ENCODE results near the gene SORCS2. TPM values are rescaled to one million over a fixed set of nuclear protein-coding genes. Genes with fewer than 3 reads are reported as not detected.
A peak's percentile ranks its signal among the peaks of the same experiment; 100 is the strongest.

SORCS2 gene
- total and polyA plus RNA-seq, 2 of the 4 experiments (the other 2 are of a cell fraction) = 0.36 to 0.62 TPM

- Histone ChIP-seq H2AK9ac (replicated peaks; ENCODE audit: low read depth, low read length, poor library complexity) (no peak overlapping the region), H2AFZ (replicated peaks; ENCODE audit: low read length, poor library complexity) (peak overlapping the region; percentile 70), H4K5ac (ENCODE audit: low read depth, low read length) (no peak overlapping the region), H2BK5ac (ENCODE audit: low read depth, low read length, poor library complexity, severe bottlenecking) (no peak overlapping the region), H3K23ac (ENCODE audit: low read depth, low read length) (no peak overlapping the region), H3K4me3 (ENCODE audit: insufficient read depth, low read depth, low read length) (no peak overlapping the region), H2BK120ac (ENCODE audit: low read depth, low read length) (no peak overlapping the region), H3K4me2 (ENCODE audit: low read depth, low read length) (no peak overlapping the region), H3K27me3 (ENCODE audit: control insufficient read depth, insufficient read depth, low read length) (peaks cover 41% of the 10 kb centered on the region), H2BK15ac (ENCODE audit: low read depth, low read length) (no peak overlapping the region), H4K8ac (ENCODE audit: low read depth in 2 of 2, low read length in 2 of 2) (no peak overlapping the region), H3K4me1 (ENCODE audit: control insufficient read depth, insufficient read depth, low read length) (no peaks in the 10 kb centered on the region), H2AK5ac (ENCODE audit: low read depth, low read length) (no peak overlapping the region), H3K27ac (ENCODE audit: insufficient read depth, low read length) (no peak overlapping the region), H3K18ac (ENCODE audit: low read depth, low read length) (no peak overlapping the region), H3K9me3 (ENCODE audit: control insufficient read depth, insufficient read depth, low read length) (no peaks in the 10 kb centered on the region), H2BK20ac (ENCODE audit: low read depth, low read length) (no peak overlapping the region), H3K14ac (replicated peaks; ENCODE audit: low read depth, low read length) (no peak overlapping the region), H4K91ac (ENCODE audit: insufficient read depth, low read depth, low read length) (no peak overlapping the region), H3K4ac (ENCODE audit: low read depth, low read length) (no peak overlapping the region), H4K20me1 (ENCODE audit: insufficient read depth, low read length) (no peaks in the 10 kb centered on the region), H3K79me1 (ENCODE audit: low read depth in 1 of 2, low read length in 2 of 2) (no peaks in the 10 kb centered on the region), H3K9ac (ENCODE audit: low read depth, low read length) (no peak overlapping the region), H3K36me3 (ENCODE audit: control insufficient read depth, insufficient read depth, low read length) (no peaks in the 10 kb centered on the region), H3K9me1 (ENCODE audit: insufficient read depth, low read length) (no peaks in the 10 kb centered on the region), H3K56ac (ENCODE audit: extremely low read depth, insufficient read depth, low read length) (no peak overlapping the region)
- in situ Hi-C loops (cut with MboI; ENCODE audit: low sequenced_read_pairs) = no loop called here
- ChIA-PET POLR2A (ENCODE audit: unreplicated experiment) (no interaction called here), CTCF (interaction anchor here (1.0 to 1.2 kb wide), 5 partner anchors 9 to 88 kb away, joined by 3 to 6 read pairs (median 3); no protein-coding TSS in a partner anchor)
- DNase-seq (no peak), ATAC-seq (ENCODE audit: low read depth) (no peak)
- TF ChIP-seq NFE2L2 (IDR thresholded peaks at IDR 0.05; ENCODE audit: low read depth, low read length) (no peak), MXI1 (IDR thresholded peaks at IDR 0.05; ENCODE audit: borderline replicate concordance, low read depth, low read length) (no peak), USF2 (IDR thresholded peaks at IDR 0.05; ENCODE audit: low read depth, low read length) (no peak), CHD1 (IDR thresholded peaks at IDR 0.05; ENCODE audit: low read depth, low read length) (no peak), FOS (IDR thresholded peaks at IDR 0.05; ENCODE audit: low read depth, low read length) (no peak)
- 32% methylated on average over 10 of the region's 12 CpGs; no CpG with 5 or more reads in 1 of the 2 experiments for WGBS, 2 experiments (ENCODE audit: extremely low coverage in 2 of 2, insufficient read length in 1 of 2)
- dilution Hi-C loops (cut with HindIII; ENCODE audit: low sequenced_read_pairs, unreplicated experiment) = no loop called here
- intact Hi-C loops (cut with micrococcal nuclease) = no loop called here
- BruUV-seq (replicated peaks) = no TSS peak
These were observed 36.0 kb upstream of the SORCS2 start for GRCh38 chr4:7156328-7156727.
